Endothelial cell of umbilical vein (primary cell): Measurements from ENCODE around the gene MYO7B.

Experiments
- CTCF ChIP-seq, 2 donors: IDR thresholded peaks; 1 replicate in 1 of 2; 2 replicates in 1 of 2; pipeline ENCODE4 v1.5.1; 2011; ENCODE audit warnings: low read length in 2 of 2, mild to moderate bottlenecking in 2 of 2, moderate library complexity in 2 of 2, control low read depth in 1 of 2, inconsistent platforms in 1 of 2, low read depth in 1 of 2; ENCODE audit not compliant: insufficient read depth in 1 of 2; ENCODE audit errors: extremely low read depth in 1 of 2
- FOS ChIP-seq: IDR thresholded peaks from 2 replicates; pipeline ENCODE4 v1.6.1; 2011; ENCODE audit warnings: mild to moderate bottlenecking, low read length, moderate library complexity, borderline replicate concordance; ENCODE audit not compliant: insufficient read depth
- MYC ChIP-seq: IDR thresholded peaks from one replicate; pipeline ENCODE4 v1.6.1; 2011; ENCODE audit warnings: mild to moderate bottlenecking, low read depth, low read length
- POLR2A ChIP-seq: IDR thresholded peaks from 2 replicates; pipeline ENCODE4 v1.6.1; 2012; ENCODE audit warnings: low read depth, mild to moderate bottlenecking, control low read depth, low read length

- TF ChIP-seq FOS = no peak
- no peak for TF ChIP-seq CTCF (IDR thresholded peaks at IDR 0.05; ENCODE audit: extremely low read depth in 1 of 2, insufficient read depth in 1 of 2, low read depth in 1 of 2, low read length in 2 of 2)
- TF ChIP-seq POLR2A = no peak
- TF ChIP-seq MYC = no peak
These were observed 31.9 kb downstream of the MYO7B start for GRCh38 chr2:127567351-127567854.
